GM12801 (cell line): ENCODE measurements around the gene ZMYM5.

Experiments used
- TF ChIP-seq, protein P1 (sequence below): IDR thresholded peaks from one replicate; pipeline ENCODE4 v1.5.1; 2011; ENCODE audit warnings: control low read depth; ENCODE audit not compliant: insufficient read length; ENCODE audit errors: extremely low read depth

The ZMYM5 gene

DNA sequence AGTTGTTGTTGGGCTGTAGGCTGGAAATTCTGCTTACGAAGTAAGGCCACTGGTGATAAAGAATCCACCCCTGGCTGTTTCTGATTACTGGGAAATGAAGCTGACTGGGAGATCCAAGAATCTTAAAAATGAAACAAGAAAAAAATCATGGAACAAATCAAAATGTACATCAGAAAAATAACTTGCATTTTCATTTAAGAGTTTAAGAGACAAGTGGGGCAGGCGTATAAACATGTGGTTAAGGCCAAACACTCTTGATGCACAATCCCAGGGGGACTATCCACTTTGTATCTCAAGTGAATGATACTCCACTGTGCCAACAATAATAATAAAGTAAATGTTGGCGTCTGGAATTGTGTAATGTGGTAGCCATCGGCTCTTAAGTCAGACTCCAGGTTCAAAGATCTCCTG is 24.6 kb downstream of the ZMYM5 start:
- TF ChIP-seq, protein P1, sequence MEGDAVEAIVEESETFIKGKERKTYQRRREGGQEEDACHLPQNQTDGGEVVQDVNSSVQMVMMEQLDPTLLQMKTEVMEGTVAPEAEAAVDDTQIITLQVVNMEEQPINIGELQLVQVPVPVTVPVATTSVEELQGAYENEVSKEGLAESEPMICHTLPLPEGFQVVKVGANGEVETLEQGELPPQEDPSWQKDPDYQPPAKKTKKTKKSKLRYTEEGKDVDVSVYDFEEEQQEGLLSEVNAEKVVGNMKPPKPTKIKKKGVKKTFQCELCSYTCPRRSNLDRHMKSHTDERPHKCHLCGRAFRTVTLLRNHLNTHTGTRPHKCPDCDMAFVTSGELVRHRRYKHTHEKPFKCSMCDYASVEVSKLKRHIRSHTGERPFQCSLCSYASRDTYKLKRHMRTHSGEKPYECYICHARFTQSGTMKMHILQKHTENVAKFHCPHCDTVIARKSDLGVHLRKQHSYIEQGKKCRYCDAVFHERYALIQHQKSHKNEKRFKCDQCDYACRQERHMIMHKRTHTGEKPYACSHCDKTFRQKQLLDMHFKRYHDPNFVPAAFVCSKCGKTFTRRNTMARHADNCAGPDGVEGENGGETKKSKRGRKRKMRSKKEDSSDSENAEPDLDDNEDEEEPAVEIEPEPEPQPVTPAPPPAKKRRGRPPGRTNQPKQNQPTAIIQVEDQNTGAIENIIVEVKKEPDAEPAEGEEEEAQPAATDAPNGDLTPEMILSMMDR: no peak

GRCh38 chr13:19836472-19836871 is 27.0 kb downstream of the ZMYM5 start:
- TF ChIP-seq, protein P1: no peak

DNA sequence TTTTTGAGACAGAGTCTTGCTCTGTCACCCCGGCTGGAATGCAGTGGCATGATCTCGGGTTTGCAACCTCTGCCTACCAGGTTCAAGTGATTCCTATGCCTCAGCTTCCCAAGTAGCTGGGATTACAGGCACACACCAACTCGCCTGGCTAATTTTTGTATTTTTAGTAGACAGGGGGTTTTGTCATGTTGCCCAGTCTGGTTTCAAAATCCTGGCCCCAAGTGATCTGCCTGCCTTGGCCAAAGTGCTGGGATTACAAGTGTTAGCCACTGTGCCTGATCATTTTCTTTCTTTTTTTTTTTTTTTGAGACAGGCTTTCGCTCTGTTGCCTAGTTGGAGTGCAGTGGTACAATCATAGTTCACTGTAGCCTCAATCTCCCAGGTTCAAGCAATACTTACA is 28.7 kb downstream of the ZMYM5 start:
- TF ChIP-seq, protein P1: no peak

DNA sequence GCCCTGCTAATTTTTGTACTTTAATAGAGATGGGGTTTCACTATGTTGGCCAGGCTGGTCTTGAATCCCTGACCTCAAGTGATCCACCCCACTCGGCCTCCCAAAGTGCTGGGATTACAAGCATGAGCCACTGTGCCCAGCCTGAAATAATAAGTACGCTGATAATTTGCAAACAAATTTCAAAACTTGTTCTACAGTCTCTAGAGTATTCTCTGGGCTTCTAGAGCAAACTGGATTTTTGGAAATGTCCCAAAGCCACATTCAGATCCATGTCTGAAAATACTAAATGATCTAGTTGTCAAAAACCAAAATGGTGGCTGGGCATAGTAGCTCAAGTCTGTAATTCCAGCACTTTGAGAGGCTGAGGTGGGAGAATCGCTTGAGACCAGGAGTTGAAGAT is 40.8 kb downstream of the ZMYM5 start:
- TF ChIP-seq, protein P1: no peak

GRCh38 chr13:19818223-19818842 is 45.1 kb downstream of the ZMYM5 start:
- TF ChIP-seq, protein P1: no peak

GRCh38 chr13:19817510-19818158 is 45.8 kb downstream of the ZMYM5 start:
- TF ChIP-seq, protein P1: no peak

GRCh38 chr13:19817106-19817505 is 46.3 kb downstream of the ZMYM5 start:
- TF ChIP-seq, protein P1: no peak
